SK-N-SH (cell line): ENCODE data around the gene LSM14B. TPM values are rescaled to one million over a fixed set of nuclear protein-coding genes. Genes with fewer than 3 reads are reported as not detected.

Source experiments
- CTCF ChIA-PET: fragments of 300-600, 350-600 bp; formaldehyde crosslinking; extraction: SDS; loops from one replicate; lab custom pipeline; 2021; lab: Yijun Ruan, JAX
- POLR2A ChIA-PET: fragments of 350-600 bp; sonication (Branson Sonifier 250); formaldehyde crosslinking; extraction: SDS; loops from one replicate; lab custom pipeline; 2020; ENCODE audit warnings: antibody characterized with exemption, inconsistent platforms; lab: Yijun Ruan, JAX
- DNase-seq: peaks from one replicate; pipeline ENCODE4 v3.0.0; 2012
- H2AFZ ChIP-seq: fragments of 200-600 bp; sonication (generic); 2 replicates; pipeline ENCODE4 v1.8.1; 2016; ENCODE audit warnings: antibody characterized with exemption, mild to moderate bottlenecking, low read depth
- H3F3A ChIP-seq: fragments of 200-600 bp; sonication (generic); replicated peaks from 2 replicates; pipeline ENCODE3; 2016; ENCODE audit warnings: antibody characterized with exemption, mild to moderate bottlenecking; ENCODE audit not compliant: insufficient read depth
- H3K27ac ChIP-seq, 2 experiments: fragments of 200-500 bp in 1 of 2; fragments of 200-600 bp in 1 of 2; sonication (Bioruptor generic) in 1 of 2; sonication (generic), shearing (Covaris generic) in 1 of 2; 2 replicates each; pipeline versions ENCODE4 v1.5.1 to v1.6.1; 2014 to 2016; ENCODE audit warnings: low read depth in 2 of 2, inconsistent platforms in 1 of 2, low read length in 1 of 2, mild to moderate bottlenecking in 1 of 2, mixed read lengths in 1 of 2
- H3K27me3 ChIP-seq: fragments of 200-600 bp; sonication (generic), shearing (Covaris generic); 2 replicates; pipeline ENCODE4 v1.6.1; 2016; ENCODE audit warnings: mixed run types; ENCODE audit not compliant: insufficient read depth
- H3K36me3 ChIP-seq, 2 experiments: fragments of 200-500 bp in 1 of 2; fragments of 200-600 bp in 1 of 2; sonication (Bioruptor generic) in 1 of 2; sonication (generic) in 1 of 2; replicated peaks in 1 of 2; 2 replicates each; pipeline versions ENCODE3 to v1.5.1; 2014 to 2016; ENCODE audit warnings: low read length in 1 of 2, mild to moderate bottlenecking in 1 of 2; ENCODE audit not compliant: insufficient read depth in 2 of 2, control insufficient read depth in 1 of 2
- H3K4me1 ChIP-seq, 2 experiments: fragments of 200-500 bp in 1 of 2; fragments of 200-600 bp in 1 of 2; sonication (Bioruptor generic) in 1 of 2; sonication (generic), shearing (Covaris generic) in 1 of 2; 2 replicates each; pipeline versions ENCODE4 v1.5.1 to v1.6.1; 2014 to 2016; ENCODE audit warnings: low read depth in 1 of 2, low read length in 1 of 2, mixed run types in 1 of 2; ENCODE audit not compliant: insufficient read depth in 2 of 2, control insufficient read depth in 1 of 2
- H3K4me2 ChIP-seq: fragments of 200-600 bp; sonication (generic), shearing (Covaris generic); 2 replicates; pipeline ENCODE4 v1.6.1; 2017; ENCODE audit warnings: mixed run types
- H3K4me3 ChIP-seq, 2 experiments: fragments of 200-500 bp in 1 of 2; fragments of 200-600 bp in 1 of 2; sonication (Bioruptor generic) in 1 of 2; sonication (generic), shearing (Covaris generic) in 1 of 2; 2 replicates each; pipeline versions ENCODE4 v1.5.1 to v1.8.1; 2014 to 2016; ENCODE audit warnings: low read depth in 2 of 2, inconsistent platforms in 1 of 2, low read length in 1 of 2, mild to moderate bottlenecking in 1 of 2, mixed read lengths in 1 of 2, moderate library complexity in 1 of 2
- H3K79me2 ChIP-seq: fragments of 200-600 bp; sonication (generic); 2 replicates; pipeline ENCODE4 v1.8.1; 2017; ENCODE audit warnings: mild to moderate bottlenecking; ENCODE audit not compliant: insufficient read depth
- H3K9ac ChIP-seq: fragments of 200-600 bp; sonication (generic); 2 replicates; pipeline ENCODE4 v1.6.1; 2017; ENCODE audit warnings: mixed run types
- H3K9me2 ChIP-seq: fragments of 200-600 bp; sonication (generic); 2 replicates; pipeline ENCODE4 v1.6.1; 2017; ENCODE audit warnings: mixed run types
- H3K9me3 ChIP-seq: fragments of 200-600 bp; sonication (generic); 2 replicates; pipeline ENCODE4 v1.6.1; 2017; ENCODE audit warnings: mixed run types, mild to moderate bottlenecking, moderate library complexity
- H4K20me1 ChIP-seq: fragments of 200-600 bp; sonication (generic); 2 replicates; pipeline ENCODE4 v1.6.1; 2017; ENCODE audit warnings: mild to moderate bottlenecking, mixed run types; ENCODE audit not compliant: insufficient read depth
- CHD2 ChIP-seq: fragments of 150-350 bp; IDR thresholded peaks from 2 replicates; pipeline ENCODE4 v1.6.1; 2018; ENCODE audit warnings: low read length; ENCODE audit not compliant: partially characterized antibody
- CTCF ChIP-seq: fragments of 200-600 bp; sonication (generic); IDR thresholded peaks from 2 replicates; pipeline ENCODE4 v1.6.1; 2017; ENCODE audit warnings: antibody characterized with exemption, mild to moderate bottlenecking, moderate library complexity
- FOXM1 ChIP-seq: IDR thresholded peaks from 2 replicates; pipeline ENCODE4 v1.4.0; 2012; ENCODE audit warnings: low read depth, mild to moderate bottlenecking
- GABPA ChIP-seq: IDR thresholded peaks from 2 replicates; pipeline ENCODE4 v1.4.0; 2012; ENCODE audit warnings: low read depth, mild to moderate bottlenecking
- IRF3 ChIP-seq: fragments of 150-350 bp; IDR thresholded peaks from 2 replicates; pipeline ENCODE4 v1.6.1; 2016; ENCODE audit warnings: mild to moderate bottlenecking, low read depth, low read length
- NFIC ChIP-seq: IDR thresholded peaks from 2 replicates; pipeline ENCODE4 v1.4.0; 2012; ENCODE audit warnings: borderline replicate concordance
- NRF1 ChIP-seq: IDR thresholded peaks from 2 replicates; pipeline ENCODE4 v1.6.1; 2012; ENCODE audit warnings: low read depth, mild to moderate bottlenecking, low read length
- RAD21 ChIP-seq: IDR thresholded peaks from 2 replicates; pipeline ENCODE4 v1.6.1; 2012; ENCODE audit warnings: mild to moderate bottlenecking, low read length
- RCOR1 ChIP-seq: fragments of 150-350 bp; IDR thresholded peaks from 2 replicates; pipeline ENCODE4 v1.6.1; 2017; ENCODE audit warnings: antibody characterized with exemption, low read length
- REST ChIP-seq: IDR thresholded peaks from 2 replicates; pipeline ENCODE4 v1.6.1; 2012; ENCODE audit warnings: mild to moderate bottlenecking, low read depth, low read length, moderate library complexity
- RFX5 ChIP-seq: IDR thresholded peaks from 2 replicates; pipeline ENCODE4 v1.6.1; 2012; ENCODE audit warnings: mild to moderate bottlenecking, improper control_type of control experiment, low read length
- RXRA ChIP-seq: IDR thresholded peaks from 2 replicates; pipeline ENCODE4 v1.4.0; 2012; ENCODE audit warnings: low read depth, mild to moderate bottlenecking, borderline replicate concordance
- SMC3 ChIP-seq: IDR thresholded peaks from 2 replicates; pipeline ENCODE4 v1.6.1; 2012; ENCODE audit warnings: low read depth, low read length, improper control_type of control experiment
- TAF1 ChIP-seq: IDR thresholded peaks from 2 replicates; pipeline ENCODE4 v1.6.1; 2012; ENCODE audit warnings: low read depth, mild to moderate bottlenecking, low read length, moderate library complexity, borderline replicate concordance
- TCF12 ChIP-seq: IDR thresholded peaks from 2 replicates; pipeline ENCODE4 v1.4.0; 2012
- USF2 ChIP-seq: fragments of 150-350 bp; IDR thresholded peaks from 2 replicates; pipeline ENCODE4 v1.6.1; 2017; ENCODE audit warnings: antibody characterized with exemption, low read length, low read depth, borderline replicate concordance
- YY1 ChIP-seq: IDR thresholded peaks from 2 replicates; pipeline ENCODE4 v1.4.0; 2012; ENCODE audit warnings: low read depth, mild to moderate bottlenecking
- WGBS: methylation state at CpG from one replicate; pipeline ENCODE4 v1.1.6; 2017; ENCODE audit warnings: low lambda C conversion rate; 5-methylcytosine and 5-hydroxymethylcytosine counted together
- polyA plus RNA-seq, 3 experiments: library from polyadenylated mRNA; depleted of rRNA; stranded (reverse); fragments of >200 nt; gene quantifications; 2 replicates each; pipeline ENCODE4 v1.2.3, GENCODE V29; 2012

LSM14B gene
- polyA plus RNA-seq, 1 of the 3 experiments (the other 2 are of a cell fraction), result 64.6 TPM

GRCh38 chr20:62165762-62166399 is 43.6 kb downstream of the LSM14B start (continued):
- TF ChIP-seq REST, result no peak
- TF ChIP-seq CHD2, result no peak
- no peak for TF ChIP-seq TCF12
- TF ChIP-seq NRF1, result no peak
- no peak for TF ChIP-seq YY1
- no peak for TF ChIP-seq NFIC
- TF ChIP-seq USF2, result no peak
- TF ChIP-seq TAF1, result no peak
- TF ChIP-seq RAD21, result no peak
- no peak for TF ChIP-seq SMC3

- H3K9me2 ChIP-seq, result no peaks in the 10 kb centered on the region
- no peak overlapping the region for H2AFZ ChIP-seq
- WGBS, result 89% methylated on average over 5 of the region's 6 CpGs
- no peaks in the 10 kb centered on the region for H3K79me2 ChIP-seq
- no peak overlapping the region for H3K9ac ChIP-seq
- no peak for DNase-seq
- TF ChIP-seq RFX5 (no peak), RXRA (no peak), RAD21 (no peak), CTCF (no peak), FOXM1 (no peak), YY1 (no peak), IRF3 (no peak), GABPA (no peak), TCF12 (no peak), NRF1 (no peak), TAF1 (no peak), SMC3 (no peak), NFIC (no peak), RCOR1 (no peak), REST (no peak), CHD2 (no peak)
- no peaks in the 10 kb centered on the region for H3K27me3 ChIP-seq
- no peaks in the 10 kb centered on the region for H3K9me3 ChIP-seq
- H3K4me3 ChIP-seq, result no peak overlapping the region
- no peak overlapping the region for H3K4me2 ChIP-seq
- no peaks in the 10 kb centered on the region for H3K4me1 ChIP-seq
- H3K36me3 ChIP-seq, result peaks cover 3 to 37% of the 10 kb centered on the region in 2 experiments
- no peak overlapping the region for H3K27ac ChIP-seq
- H3F3A ChIP-seq, result no peaks in the 10 kb centered on the region
- no peaks in the 10 kb centered on the region for H4K20me1 ChIP-seq
- CTCF ChIA-PET, result interaction anchor here (0.9 kb wide), 1 partner anchor 10 kb away, joined by 4 read pairs; no protein-coding TSS in a partner anchor
- POLR2A ChIA-PET, result interaction anchor here (0.6 kb wide), 1 partner anchor 41 kb away, joined by 4 read pairs; no protein-coding TSS in a partner anchor
Observed at GRCh38 chr20:62167474-62167873, 45.2 kb downstream of the LSM14B start.
